Common myeloid progenitor, CD34-positive (primary cell): Measurements from ENCODE around the gene PCSK5.
A peak's percentile ranks its signal among the peaks of the same experiment; 100 is the strongest.

Source experiments
- CTCF ChIA-PET: fragments of 350-600 bp; sonication (Branson Sonifier 250); formaldehyde crosslinking; loops from one replicate; lab custom pipeline; 2021; ENCODE audit warnings: antibody characterized with exemption; lab: Charles Lee
- POLR2A ChIA-PET: fragments of 350-600 bp; sonication (Branson Sonifier 250); formaldehyde crosslinking; loops from one replicate; lab custom pipeline; 2021; ENCODE audit warnings: antibody characterized with exemption; lab: Charles Lee
- DNase-seq, 3 donors: peaks; one replicate each; pipeline versions ENCODE4 v3.0.0 to v3.0.0-alpha.2; 2013
- H3K27ac ChIP-seq, 2 experiments: 1 replicate in 1 of 2; 2 replicates in 1 of 2; pipeline ENCODE4 v1.7.0; 2013; ENCODE audit warnings: inconsistent platforms in 2 of 2, low read length in 2 of 2, mild to moderate bottlenecking in 2 of 2, low read depth in 1 of 2, moderate library complexity in 1 of 2; ENCODE audit not compliant: severe bottlenecking in 2 of 2, insufficient read depth in 1 of 2, poor library complexity in 1 of 2
- H3K27me3 ChIP-seq, 5 experiments: replicated peaks in 2 of 5; 1 replicate in 3 of 5; 2 replicates in 2 of 5; pipeline versions ENCODE4 v1.6.1 to v1.7.0; 2013; ENCODE audit warnings: low read length in 4 of 5, mild to moderate bottlenecking in 2 of 5, moderate library complexity in 2 of 5, inconsistent platforms in 1 of 5; ENCODE audit not compliant: insufficient read depth in 5 of 5, control insufficient read depth in 4 of 5
- H3K36me3 ChIP-seq, 4 experiments: 1 replicate in 2 of 4; 2 replicates in 2 of 4; pipeline versions ENCODE4 v1.6.1 to v1.7.0; 2013; ENCODE audit warnings: low read length in 3 of 4, control low read depth in 1 of 4, mild to moderate bottlenecking in 1 of 4; ENCODE audit not compliant: control insufficient read depth in 4 of 4, insufficient read depth in 4 of 4
- H3K4me1 ChIP-seq, 4 experiments: 1 replicate in 3 of 4; 2 replicates in 1 of 4; pipeline versions ENCODE4 v1.6.1 to v1.7.1; 2013; ENCODE audit warnings: low read length in 3 of 4, mild to moderate bottlenecking in 3 of 4, control low read depth in 1 of 4, inconsistent platforms in 1 of 4, moderate library complexity in 1 of 4; ENCODE audit not compliant: control insufficient read depth in 4 of 4, insufficient read depth in 4 of 4; ENCODE audit errors: control extremely low read depth in 1 of 4
- H3K4me3 ChIP-seq, 7 experiments: 1 replicate in 4 of 7; 2 replicates in 3 of 7; pipeline versions ENCODE4 v1.5.1 to v1.7.0; 2013; ENCODE audit warnings: mild to moderate bottlenecking in 7 of 7, low read length in 6 of 7, moderate library complexity in 6 of 7, inconsistent platforms in 2 of 7, low read depth in 2 of 7, control low read depth in 1 of 7; ENCODE audit not compliant: insufficient read depth in 4 of 7, control insufficient read depth in 1 of 7; ENCODE audit errors: extremely low read depth in 1 of 7
- H3K9me3 ChIP-seq, 5 experiments: 1 replicate in 4 of 5; 2 replicates in 1 of 5; pipeline versions ENCODE4 v1.6.1 to v1.7.1; 2013; ENCODE audit warnings: low read length in 4 of 5, mild to moderate bottlenecking in 2 of 5, inconsistent platforms in 1 of 5, low read depth in 1 of 5, moderate library complexity in 1 of 5; ENCODE audit not compliant: control insufficient read depth in 4 of 5, insufficient read depth in 2 of 5; ENCODE audit errors: control extremely low read depth in 1 of 5
- WGBS: methylation state at CpG from one replicate; pipeline ENCODE4 v1.1.5; 2013; ENCODE audit not compliant: insufficient coverage; 5-methylcytosine and 5-hydroxymethylcytosine counted together

The PCSK5 gene

GRCh38 chr9:76292658-76293057, 402.2 kb downstream of the PCSK5 start:
- POLR2A ChIA-PET, result no interaction called here
- peaks cover 0 to 9% (median 4%) of the 10 kb centered on the region in 4 experiments for H3K4me1 ChIP-seq
- DNase-seq, result no peak
- no peaks in the 10 kb centered on the region for H3K9me3 ChIP-seq
- WGBS, result 85% methylated on average over 4 of the region's 5 CpGs
- CTCF ChIA-PET, result no interaction called here
- no peak overlapping the region for H3K4me3 ChIP-seq
- no peak overlapping the region for H3K27ac ChIP-seq
- no peaks in the 10 kb centered on the region for H3K36me3 ChIP-seq
- H3K27me3 ChIP-seq, result no peaks in the 10 kb centered on the region

GRCh38 chr9:76294301-76294700, 403.8 kb downstream of the PCSK5 start:
- H3K36me3 ChIP-seq, result no peaks in the 10 kb centered on the region
- H3K27me3 ChIP-seq, result no peaks in the 10 kb centered on the region
- ChIA-PET POLR2A (interaction anchor here (0.6 kb wide), 1 partner anchor 880 kb away, joined by 5 read pairs; no protein-coding TSS in a partner anchor), CTCF (interaction anchor here (1.3 kb wide), 1 partner anchor 8 kb away, joined by 6 read pairs; no protein-coding TSS in a partner anchor)
- no peaks in the 10 kb centered on the region for H3K9me3 ChIP-seq
- peaks cover 0 to 10% (median 4%) of the 10 kb centered on the region in 4 experiments for H3K4me1 ChIP-seq
- H3K4me3 ChIP-seq, result no peak overlapping the region
- 56% methylated on average over 1 of the region's 5 CpGs for WGBS
- H3K27ac ChIP-seq, result no peak overlapping the region
- no peak for DNase-seq

GRCh38 chr9:76296561-76297310, 406.3 kb downstream of the PCSK5 start:
- H3K9me3 ChIP-seq, result no peaks in the 10 kb centered on the region
- no peaks in the 10 kb centered on the region for H3K27me3 ChIP-seq
- WGBS, result 98% methylated on average over 10 of the region's 11 CpGs
- no peaks in the 10 kb centered on the region for H3K36me3 ChIP-seq
- H3K4me3 ChIP-seq, result no peak overlapping the region
- H3K27ac ChIP-seq, result no peak overlapping the region
- CTCF ChIA-PET, result interaction anchor here (0.6 to 1.4 kb wide), 2 partner anchors 11 to 12 kb away, joined by 3 to 6 read pairs; no protein-coding TSS in a partner anchor
- peaks cover 0 to 10% (median 4%) of the 10 kb centered on the region in 4 experiments for H3K4me1 ChIP-seq
- DNase-seq, result no peak
- POLR2A ChIA-PET, result no interaction called here

GRCh38 chr9:76297721-76298239, 407.3 kb downstream of the PCSK5 start:
- Histone ChIP-seq H3K4me1 (peaks cover 0 to 10% (median 4%) of the 10 kb centered on the region in 4 experiments), H3K27ac (no peak overlapping the region), H3K4me3 (peak overlapping the region in 1 of 7 experiments; percentile 2), H3K9me3 (no peaks in the 10 kb centered on the region), H3K27me3 (no peaks in the 10 kb centered on the region), H3K36me3 (no peaks in the 10 kb centered on the region)
- WGBS, result 64% methylated on average over 11 of the region's 14 CpGs
- POLR2A ChIA-PET, result no interaction called here
- CTCF ChIA-PET, result no interaction called here
- DNase-seq, result peak in 2 of 3 donors; percentile 17 to 46

- Histone ChIP-seq H3K4me3 (no peak overlapping the region), H3K4me1 (peaks cover 0 to 7% (median 4%) of the 10 kb centered on the region in 4 experiments), H3K27ac (no peak overlapping the region), H3K36me3 (no peaks in the 10 kb centered on the region), H3K27me3 (no peaks in the 10 kb centered on the region), H3K9me3 (no peaks in the 10 kb centered on the region)
- ChIA-PET POLR2A (interaction anchor here (0.6 kb wide), 1 partner anchor 92 kb away, joined by 3 read pairs; no protein-coding TSS in a partner anchor), CTCF (interaction anchor here (0.5 to 1.6 kb wide), 5 partner anchors 95 to 710 kb away, joined by 3 read pairs; no protein-coding TSS in a partner anchor)
- WGBS, result 100% methylated on average over 2 of the region's 3 CpGs
- no peak for DNase-seq
Measured at GRCh38 chr9:76298521-76299144, 408.2 kb downstream of the PCSK5 start.

GRCh38 chr9:76302543-76302942, 412.1 kb downstream of the PCSK5 start:
- Histone ChIP-seq H3K27me3 (no peaks in the 10 kb centered on the region), H3K27ac (no peak overlapping the region), H3K4me3 (no peak overlapping the region), H3K36me3 (no peaks in the 10 kb centered on the region), H3K9me3 (no peaks in the 10 kb centered on the region), H3K4me1 (peaks cover 0 to 2% (median 0%) of the 10 kb centered on the region in 4 experiments)
- no peak for DNase-seq
- ChIA-PET POLR2A (no interaction called here), CTCF (interaction anchor here (1.1 to 4.3 kb wide), 13 partner anchors 8 to 1037 kb away, joined by 3 to 21 read pairs (median 6); no protein-coding TSS in a partner anchor)
- WGBS, result 100% methylated on average over 1 of the region's 3 CpGs
